ENCODE results near the gene TBC1D22A. TPM values are rescaled to one million over a fixed set of nuclear protein-coding genes. Genes with fewer than 3 reads are reported as not detected.
A peak's percentile ranks its signal among the peaks of the same experiment; 100 is the strongest.

The TBC1D22A gene
- total and polyA plus RNA-seq, 11 donors: 9.4 to 30.7 (median 18.6) TPM

DNA sequence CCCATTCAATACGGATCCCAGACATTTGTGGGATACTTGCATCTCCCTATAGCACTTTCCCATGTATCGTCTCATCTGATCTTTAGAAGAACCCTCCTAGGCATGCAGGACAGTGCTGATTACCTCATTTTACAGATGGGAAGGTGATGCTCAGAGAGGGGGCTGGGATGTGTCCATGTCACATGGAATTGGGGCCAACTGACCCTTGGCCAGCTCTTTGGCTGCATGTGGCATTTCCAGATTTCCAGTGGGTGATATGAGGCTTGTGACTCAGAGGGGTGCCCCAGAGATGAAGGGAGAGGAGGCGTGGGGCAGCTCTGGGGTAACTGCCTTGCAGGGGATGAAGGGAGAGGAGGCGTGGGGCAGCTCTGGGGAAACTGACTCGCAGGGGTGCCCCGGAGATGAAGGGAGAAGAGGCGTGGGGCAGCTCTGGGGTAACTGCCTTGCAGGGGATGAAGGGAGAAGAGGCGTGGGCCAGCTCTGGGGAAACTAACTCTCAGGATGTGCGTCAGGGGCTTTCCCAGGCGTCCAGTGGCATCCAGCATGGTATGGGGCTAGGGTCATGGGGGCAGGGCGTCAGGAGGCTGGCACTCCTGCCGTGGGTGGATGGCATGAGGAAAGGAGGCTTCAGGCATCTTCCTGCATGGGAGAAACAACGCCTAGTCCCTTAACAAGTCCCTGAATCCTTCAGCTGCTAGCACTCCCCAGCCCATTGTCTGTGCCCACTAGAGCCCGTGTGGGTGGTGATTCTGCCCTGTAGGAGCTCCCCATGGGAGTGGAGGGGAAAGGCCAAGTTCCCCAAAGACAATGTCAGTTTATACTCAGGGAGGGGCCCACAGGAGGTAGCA, 12.5 kb upstream of the TBC1D22A start:
- ATAC-seq (no peak), DNase-seq (no peak)
- Histone ChIP-seq H3K4me3 (no peak overlapping the region), H3K36me3 (no peaks in the 10 kb centered on the region), H3K4me1 (peaks cover 9 to 65% (median 44%) of the 10 kb centered on the region in 12 donors), H3K27me3 (no peaks in the 10 kb centered on the region), H3K9me3 (no peaks in the 10 kb centered on the region), H3K27ac (peak overlapping the region in 2 of 12 donors; percentile 28 to 69)
- intact Hi-C loops (cut with DNase I): loop anchor here in 1 of 10 donors (10.0 kb wide), 1 partner anchor 175 kb away; no protein-coding TSS in a partner anchor
- no peak for TF ChIP-seq POLR2A (IDR thresholded peaks at IDR 0.05)
- TF ChIP-seq, protein P1, sequence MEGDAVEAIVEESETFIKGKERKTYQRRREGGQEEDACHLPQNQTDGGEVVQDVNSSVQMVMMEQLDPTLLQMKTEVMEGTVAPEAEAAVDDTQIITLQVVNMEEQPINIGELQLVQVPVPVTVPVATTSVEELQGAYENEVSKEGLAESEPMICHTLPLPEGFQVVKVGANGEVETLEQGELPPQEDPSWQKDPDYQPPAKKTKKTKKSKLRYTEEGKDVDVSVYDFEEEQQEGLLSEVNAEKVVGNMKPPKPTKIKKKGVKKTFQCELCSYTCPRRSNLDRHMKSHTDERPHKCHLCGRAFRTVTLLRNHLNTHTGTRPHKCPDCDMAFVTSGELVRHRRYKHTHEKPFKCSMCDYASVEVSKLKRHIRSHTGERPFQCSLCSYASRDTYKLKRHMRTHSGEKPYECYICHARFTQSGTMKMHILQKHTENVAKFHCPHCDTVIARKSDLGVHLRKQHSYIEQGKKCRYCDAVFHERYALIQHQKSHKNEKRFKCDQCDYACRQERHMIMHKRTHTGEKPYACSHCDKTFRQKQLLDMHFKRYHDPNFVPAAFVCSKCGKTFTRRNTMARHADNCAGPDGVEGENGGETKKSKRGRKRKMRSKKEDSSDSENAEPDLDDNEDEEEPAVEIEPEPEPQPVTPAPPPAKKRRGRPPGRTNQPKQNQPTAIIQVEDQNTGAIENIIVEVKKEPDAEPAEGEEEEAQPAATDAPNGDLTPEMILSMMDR (IDR thresholded peaks at IDR 0.05): no peak
- WGBS, 4 donors: 81 to 85% (median 85%) methylated on average over 14 of the region's 14 CpGs

DNA sequence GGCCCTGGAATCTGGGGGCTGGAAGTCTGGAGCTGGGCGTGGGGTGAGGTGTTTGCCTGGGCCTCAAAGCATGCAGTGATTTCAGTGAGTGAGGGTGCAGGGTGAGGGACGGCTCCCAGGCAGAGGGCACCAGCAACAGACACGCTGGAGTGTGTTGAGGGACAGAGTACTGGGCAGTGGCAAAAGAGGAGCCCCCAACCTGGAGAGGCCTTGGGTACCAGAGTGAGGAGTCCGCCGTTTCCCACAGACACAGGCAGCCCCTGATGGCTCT, 12.0 kb upstream of the TBC1D22A start:
- no peak for ATAC-seq
- H3K4me1 ChIP-seq: peaks cover 9 to 67% (median 45%) of the 10 kb centered on the region in 12 donors

DNA sequence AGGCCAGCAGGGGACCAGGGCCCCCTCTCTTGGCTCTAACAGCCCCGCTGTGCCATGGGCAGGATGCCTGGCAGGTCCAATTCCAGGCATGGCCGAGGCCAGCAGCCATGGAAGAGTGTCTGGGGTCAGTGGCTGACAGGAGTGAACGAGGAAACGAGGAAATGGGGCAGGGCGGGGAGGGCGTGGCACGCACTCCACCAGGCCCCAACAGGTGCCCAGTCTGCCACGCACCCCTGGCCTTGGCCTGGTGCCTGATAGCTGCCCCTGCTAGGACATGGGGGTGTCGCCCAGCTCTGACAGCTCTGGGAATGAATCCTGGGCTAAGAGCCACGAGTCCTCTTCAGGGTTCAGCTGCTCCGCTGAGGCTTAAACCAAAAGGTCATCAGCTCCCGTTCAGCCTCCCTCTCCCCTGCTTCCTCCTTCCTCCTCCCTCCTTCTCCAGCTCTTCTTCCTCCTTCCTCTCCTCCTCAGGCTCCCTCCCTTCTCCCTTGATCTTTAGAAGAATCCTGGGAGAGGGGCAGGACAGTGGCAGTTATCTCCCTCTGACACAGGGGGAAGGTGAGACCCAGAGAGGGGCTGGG, 11.5 kb upstream of the TBC1D22A start:
- Histone ChIP-seq H3K4me1 (peaks cover 9 to 67% (median 45%) of the 10 kb centered on the region in 12 donors), H3K9me3 (peaks cover 0 to 6% (median 3%) of the 10 kb centered on the region in 12 donors), H3K27ac (peak overlapping the region in 9 of 12 donors; percentile 21 to 69 (median 31)), H3K36me3 (no peaks in the 10 kb centered on the region), H3K27me3 (no peaks in the 10 kb centered on the region), H3K4me3 (no peak overlapping the region)
- WGBS, 4 donors: 33 to 47% (median 41%) methylated on average over 10 to 12 of the region's 12 CpGs
- ATAC-seq: peak; percentile 5 to 15 (median 8)
- TF ChIP-seq, protein P1 (IDR thresholded peaks at IDR 0.05): no peak
- no peak for TF ChIP-seq POLR2A (IDR thresholded peaks at IDR 0.05)
- DNase-seq: peak in 2 of 5 donors; percentile 52 to 81
- intact Hi-C loops (cut with DNase I): loop anchor here in 1 of 10 donors (10.0 kb wide), 1 partner anchor 176 kb away; no protein-coding TSS in a partner anchor

More for the DNA sequence above, 12.0 kb upstream of the TBC1D22A start:
- Histone ChIP-seq H3K36me3 (no peaks in the 10 kb centered on the region), H3K27me3 (no peaks in the 10 kb centered on the region), H3K4me3 (no peak overlapping the region), H3K9me3 (peaks cover 0 to 1% (median 0%) of the 10 kb centered on the region in 12 donors), H3K27ac (peak overlapping the region in 7 of 12 donors; percentile 22 to 69 (median 31))
- DNase-seq: peak in 1 of 5 donors; percentile 16
- no peak for TF ChIP-seq POLR2A (IDR thresholded peaks at IDR 0.05)
- TF ChIP-seq, protein P1 (IDR thresholded peaks at IDR 0.05): no peak
- WGBS, 4 donors: 73 to 82% (median 78%) methylated on average over 3 to 5 of the region's 5 CpGs
- intact Hi-C loops (cut with DNase I): loop anchor here in 1 of 10 donors (10.0 kb wide), 1 partner anchor 176 kb away; no protein-coding TSS in a partner anchor

All from heart left ventricle (tissue), 16 donors.